ENCODE measurements around the gene GRM5.

GRM5 gene

DNA sequence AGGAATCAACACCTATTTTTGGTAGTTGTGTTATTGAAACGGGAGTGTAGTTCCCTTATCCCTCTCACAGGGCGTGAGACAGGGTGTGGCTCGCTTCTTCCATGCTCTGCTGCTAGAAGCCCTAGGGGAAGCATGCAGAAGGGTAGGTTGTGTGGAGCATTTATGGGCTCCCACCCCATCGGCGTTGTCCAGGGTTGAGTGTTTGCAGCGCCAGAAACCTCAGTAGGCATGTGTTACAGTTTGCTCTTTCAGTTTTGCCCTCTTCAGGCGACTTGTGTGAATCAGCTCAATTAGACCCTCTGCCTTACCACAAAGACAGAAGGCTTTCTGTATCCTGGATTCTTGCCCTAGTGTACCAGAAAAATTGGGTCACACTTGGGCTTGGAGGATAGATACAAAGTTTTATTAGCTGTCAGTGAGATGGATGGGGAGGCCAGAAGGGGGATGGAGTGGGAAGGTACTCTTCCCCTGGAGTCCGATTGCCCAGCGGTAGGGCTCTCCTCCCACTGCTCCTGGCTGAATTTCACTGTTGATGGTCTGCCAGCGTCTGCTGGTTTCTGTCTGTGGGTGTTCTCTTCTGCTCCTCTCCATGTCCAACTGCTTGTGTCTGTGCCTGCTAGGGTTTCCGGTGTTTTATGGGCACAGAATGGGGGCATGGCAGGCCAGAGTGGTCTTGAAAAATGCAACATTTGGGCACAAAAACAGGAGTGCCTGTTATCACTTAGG lies 369.9 kb downstream of the GRM5 start:
- no peak for DNase-seq

DNA sequence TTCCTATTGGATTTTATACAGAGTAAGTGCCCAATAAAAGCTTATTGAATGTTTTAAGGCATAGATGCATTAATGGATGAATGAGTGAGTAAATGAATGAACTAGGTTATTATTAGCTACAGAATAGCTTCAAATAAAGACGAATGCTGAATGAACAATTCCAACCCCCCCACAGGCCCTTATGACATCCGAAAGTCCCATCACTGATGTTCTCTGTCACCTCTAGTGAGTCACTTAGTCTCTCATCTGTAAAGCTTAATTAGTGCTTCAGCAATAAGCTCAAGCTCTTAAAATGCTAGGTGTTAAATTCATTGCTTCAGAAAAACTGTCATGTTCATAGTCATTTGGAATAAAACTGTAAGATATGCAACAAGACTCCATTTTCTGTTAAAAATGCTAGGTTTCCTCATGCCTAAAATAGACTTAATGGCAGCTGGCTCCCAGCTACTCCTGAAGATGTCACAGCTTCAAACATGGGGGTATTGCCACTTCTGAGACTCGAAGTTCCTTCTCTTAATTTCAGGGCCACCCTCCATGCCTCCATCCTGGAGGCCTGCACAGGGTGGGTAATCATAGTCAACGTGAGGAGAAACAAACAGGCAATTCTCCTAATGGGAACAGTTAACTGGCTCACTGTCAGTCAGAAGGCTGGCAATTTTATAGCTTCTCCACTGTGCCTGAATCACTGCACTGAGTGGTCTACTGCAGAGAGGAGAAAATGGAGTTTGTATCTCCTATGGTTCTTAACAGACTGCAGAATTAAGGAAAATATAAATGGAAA lies 373.3 kb downstream of the GRM5 start:
- DNase-seq, result no peak

DNA sequence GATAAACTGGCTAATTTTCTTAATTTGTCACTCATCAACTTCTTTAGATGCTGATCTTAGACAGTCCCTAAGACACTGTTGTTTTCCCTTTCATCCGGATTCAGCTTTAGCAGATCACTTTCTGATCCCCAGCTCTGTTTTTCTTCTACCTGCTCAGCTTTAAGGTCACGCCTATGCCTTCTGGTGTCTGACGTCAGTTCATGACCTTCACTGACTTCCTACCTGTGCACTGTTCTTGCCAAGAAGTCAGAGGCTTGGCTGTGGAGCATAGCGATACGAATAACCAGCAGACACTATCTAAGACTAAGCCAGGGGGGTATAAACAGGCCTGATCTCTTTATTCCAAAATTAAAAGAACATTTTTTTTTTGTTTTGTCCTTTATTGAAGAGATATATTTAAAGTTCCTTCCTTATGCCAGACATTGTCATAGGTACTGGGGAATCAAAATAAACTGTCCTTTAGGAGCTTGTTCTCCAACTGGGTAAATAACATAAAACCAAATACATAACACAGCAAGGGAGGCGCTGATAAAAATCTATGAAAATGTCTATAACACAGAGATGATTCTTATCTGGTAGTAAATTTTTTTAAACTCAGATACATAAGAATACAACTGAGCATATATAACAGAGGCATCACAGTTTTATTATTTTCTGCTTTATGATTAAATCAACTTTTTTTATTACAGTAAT lies 376.1 kb downstream of the GRM5 start:
- DNase-seq, result no peak

DNA sequence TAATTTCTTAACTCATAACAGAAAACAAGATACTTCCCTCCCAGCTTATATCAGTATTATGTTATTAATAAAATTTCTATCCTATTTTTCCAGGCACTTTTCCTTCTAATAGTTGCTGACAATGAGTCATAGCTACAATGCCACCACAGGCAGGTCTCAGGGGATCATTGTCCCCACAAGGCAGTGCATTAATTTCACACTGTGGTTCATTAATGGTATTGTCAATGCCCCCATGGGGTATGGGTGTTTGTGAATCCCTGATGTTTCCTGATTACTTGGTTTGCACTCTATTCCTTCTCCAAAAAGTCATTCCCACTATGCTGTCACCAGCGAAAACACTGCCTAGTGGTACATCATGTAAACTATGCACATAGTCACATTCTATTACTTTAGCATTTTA lies 382.8 kb downstream of the GRM5 start:
- DNase-seq, result no peak

DNA sequence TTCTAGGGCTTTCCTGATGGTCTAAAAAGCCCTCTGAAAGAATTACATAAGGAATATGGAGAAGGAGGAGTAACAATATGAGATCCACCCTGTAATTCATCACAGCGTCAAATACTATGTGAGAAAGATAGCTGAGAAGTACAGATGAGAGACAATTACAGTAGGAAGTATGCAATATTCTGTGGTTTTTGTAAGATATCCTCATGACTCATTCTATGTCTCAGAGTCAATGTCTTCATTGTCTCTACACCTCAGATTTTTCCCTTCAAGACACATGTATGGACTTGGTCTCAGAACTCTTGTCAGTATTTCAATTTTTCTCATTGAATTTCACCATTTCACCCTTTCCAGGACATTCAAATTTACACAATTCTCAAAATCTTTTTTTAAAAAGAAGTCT lies 385.0 kb downstream of the GRM5 start:
- no peak for DNase-seq

DNA sequence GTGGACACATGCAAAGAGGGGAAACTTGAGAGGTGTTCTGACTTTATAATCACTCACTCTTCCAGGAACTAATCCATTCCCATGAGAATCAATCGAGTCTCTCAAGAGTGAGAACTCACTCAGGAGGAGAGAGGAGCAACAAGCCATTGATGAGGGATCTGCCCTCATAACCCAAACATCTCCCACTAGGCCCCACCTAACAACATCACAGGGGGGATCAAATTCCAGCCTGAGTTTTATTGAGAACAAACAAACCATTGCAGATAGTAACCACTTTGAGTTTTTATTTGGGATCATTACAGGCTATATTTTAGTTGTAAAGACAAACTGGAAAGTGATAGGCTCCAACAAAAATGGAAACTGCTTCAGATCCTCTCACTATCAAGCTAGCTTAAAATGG lies 399.4 kb downstream of the GRM5 start:
- DNase-seq, result no peak

DNA sequence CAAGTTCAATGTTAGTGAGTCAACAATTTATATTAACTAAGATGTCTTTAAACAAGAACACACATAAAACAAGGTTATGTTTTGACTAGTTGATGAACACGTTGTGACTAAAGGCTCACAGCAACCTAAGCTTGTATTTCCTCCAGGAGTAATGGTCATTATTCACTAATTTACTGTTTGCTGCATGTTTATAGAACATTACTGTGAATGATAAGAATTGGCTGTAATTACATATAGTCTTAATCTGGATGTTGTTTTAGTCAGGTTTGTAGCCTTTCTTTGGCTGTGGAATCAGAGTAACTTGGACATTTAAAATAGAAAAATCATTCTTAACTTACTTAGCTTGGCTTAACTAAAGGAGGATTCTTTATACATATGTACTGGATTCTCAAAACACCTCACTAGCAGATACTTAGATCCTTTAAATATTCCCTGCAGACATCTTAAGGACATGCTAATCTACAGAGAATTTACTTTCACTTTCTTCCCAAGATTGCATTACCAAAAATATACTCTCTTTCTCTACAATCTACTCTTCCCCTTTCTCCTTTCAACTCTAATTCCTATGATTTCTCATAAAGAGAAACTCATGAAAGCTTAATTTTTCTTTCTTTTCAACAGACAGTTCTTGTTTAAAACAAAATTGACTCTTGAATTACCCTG lies 408.6 kb downstream of the GRM5 start:
- no peak for DNase-seq

DNA sequence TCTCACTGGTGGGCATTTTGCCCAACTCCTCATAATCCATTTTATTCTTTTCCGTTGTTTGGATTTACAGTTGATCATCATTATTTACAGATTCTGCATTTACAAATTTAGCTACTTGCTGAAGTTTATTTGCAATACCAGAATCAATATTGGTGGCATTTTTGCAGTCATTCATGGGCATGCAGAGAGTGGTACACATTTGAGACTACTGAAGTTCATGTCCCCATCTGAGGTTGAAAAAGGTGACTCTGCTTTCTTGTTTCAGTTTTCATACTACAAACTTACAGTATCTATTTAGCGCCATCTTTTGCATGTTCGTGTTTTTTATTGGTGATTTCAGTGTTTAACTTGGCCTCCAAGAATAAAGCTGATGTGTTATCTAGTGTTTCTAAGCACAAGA lies 409.5 kb downstream of the GRM5 start:
- DNase-seq, result no peak

DNA sequence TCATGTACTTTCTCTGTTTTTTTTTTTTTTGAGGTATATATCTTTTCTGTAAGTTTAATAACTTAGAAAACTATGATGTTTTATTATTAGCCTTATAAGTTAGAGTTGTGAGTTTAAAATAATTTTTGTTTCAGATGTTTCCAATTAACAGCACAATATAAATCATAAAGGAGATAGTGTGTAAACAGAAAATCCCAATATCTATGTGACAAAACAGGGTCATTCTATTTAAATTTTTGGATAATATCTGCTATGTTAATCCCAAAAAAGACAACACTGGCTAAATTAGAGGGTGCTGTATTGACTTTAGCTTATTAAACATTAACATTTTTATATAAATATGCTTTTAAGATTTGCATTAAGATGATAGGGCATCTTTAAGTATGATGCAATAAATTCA lies 410.1 kb downstream of the GRM5 start:
- DNase-seq, result no peak

DNA sequence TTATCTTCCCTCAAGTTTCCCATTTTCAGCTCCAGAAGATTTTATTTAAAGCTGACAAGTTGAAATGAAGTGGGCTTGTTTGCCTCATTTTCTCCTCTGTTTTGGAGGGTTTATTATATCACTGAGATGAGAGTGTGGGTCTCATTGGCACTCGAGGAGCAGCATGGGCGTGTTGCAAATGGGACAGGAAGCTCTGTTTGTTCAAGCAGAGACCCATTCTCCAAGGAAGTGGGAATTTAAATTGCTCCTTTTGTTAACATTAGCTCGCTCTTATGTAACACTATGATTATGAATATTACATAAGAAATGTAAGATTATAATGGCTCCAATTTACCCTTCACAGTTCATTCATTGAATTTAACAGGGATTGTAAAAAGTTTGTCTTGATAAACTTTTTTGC lies 410.6 kb downstream of the GRM5 start:
- DNase-seq, result no peak

DNA sequence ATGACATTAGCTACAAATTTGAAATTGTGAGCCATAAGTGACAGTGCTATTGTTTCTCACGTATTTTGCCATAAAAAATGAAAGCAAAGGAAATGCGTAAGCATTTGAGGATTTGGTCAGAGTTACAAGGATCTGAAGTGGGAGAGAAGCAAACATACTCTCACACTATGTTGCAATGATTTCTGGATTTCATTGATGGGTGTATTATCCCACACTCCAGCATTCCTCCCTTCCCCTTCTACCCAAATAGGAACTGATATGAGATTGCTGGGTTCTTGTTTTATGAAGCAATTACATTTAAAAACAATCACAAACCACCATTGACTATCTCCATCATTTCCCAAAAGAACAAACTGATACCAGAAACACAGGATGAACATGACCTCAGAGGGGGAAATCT lies 414.2 kb downstream of the GRM5 start:
- DNase-seq, result no peak

DNA sequence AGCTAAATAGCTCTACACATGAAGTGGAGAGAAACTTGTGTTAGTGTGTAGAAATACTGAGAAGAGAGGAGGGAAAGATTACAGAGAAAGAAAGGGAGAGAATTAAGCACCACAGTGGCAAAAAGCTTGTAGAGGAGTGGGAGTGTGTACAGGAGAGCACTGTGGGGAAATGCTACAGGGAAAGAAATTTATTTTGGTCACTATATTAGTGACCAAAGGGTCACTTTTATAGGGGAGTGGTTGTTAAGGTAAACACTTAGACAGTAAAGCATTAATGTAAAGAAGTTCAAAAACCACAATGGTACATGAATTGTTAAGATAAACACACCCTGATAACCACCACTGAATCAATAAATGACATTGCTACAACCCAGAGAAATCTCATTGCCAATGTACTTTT lies 421.1 kb downstream of the GRM5 start:
- no peak for DNase-seq

DNA sequence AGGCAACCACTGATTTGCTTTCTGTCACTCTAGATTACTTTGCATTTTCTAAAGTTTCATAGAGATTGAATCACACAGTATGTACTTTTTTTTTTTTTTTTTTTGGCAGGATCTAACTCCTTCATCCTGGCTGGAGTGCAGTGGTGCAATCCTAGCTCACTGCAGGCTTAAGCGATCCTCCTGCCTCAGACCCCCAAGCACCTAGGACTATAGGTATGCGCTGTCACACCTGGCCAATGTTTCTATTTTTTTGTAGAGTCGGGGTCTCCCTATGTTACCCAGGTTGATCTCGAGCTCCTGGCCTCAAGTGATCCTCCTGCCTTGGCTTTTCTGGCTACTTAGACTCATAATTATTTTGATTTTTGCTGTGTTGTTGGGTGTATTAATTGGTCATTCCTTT lies 433.6 kb downstream of the GRM5 start:
- DNase-seq, result no peak

DNA sequence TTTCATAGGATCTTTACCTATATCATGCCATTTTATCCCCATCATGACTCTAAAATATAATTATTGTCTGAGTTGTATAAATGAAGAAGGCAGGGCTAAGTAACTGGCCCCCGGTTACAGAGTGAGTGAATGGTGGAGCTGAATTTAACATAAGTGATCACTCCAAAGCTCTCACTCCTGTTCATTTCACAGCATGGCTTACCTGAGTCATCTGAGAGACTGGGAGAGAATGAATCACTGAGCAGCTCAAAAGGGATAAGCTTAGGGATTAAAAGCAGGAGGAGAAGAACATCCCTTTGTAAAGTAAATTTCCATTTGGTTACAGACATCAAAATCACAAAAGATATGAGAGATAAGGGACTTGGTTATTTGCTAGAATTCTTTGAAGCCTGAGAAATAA lies 434.3 kb downstream of the GRM5 start:
- no peak for DNase-seq

DNA sequence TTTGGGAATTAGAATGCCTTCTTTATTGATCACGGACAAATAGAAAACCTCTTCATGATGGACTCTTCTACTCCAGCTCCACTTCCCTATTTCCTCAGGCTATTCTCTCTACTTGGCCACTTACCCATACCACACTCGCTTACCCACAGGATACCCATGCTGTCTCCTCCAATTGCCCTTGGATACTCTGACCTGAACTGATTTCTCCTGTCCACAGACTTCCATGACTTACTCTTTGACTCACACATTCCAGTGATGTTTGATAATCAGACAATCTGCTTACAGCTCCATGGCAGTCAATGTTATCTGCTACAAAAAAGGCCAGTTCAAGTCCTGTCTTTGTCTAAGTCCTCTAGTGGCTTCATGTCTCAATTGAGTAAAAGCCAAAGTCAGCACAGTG lies 436.3 kb downstream of the GRM5 start:
- no peak for DNase-seq

DNA sequence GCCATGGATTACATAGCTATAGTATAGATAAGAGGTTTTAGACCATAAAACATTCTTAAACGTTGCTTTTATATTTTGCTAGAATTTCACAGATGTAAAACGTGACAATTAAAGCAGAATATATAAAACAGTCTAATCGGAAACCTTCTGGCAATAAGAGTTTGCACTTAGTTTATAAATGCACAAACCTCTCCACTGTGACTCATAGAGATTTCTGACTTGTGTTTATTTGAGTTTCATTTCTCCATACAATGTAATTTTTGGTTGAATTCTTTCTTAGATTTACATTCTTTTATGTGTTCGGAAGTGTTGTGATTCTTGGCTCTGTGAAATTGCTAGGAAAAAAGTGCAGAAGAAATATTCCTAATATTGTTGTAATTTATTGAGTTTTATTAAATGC lies 439.6 kb downstream of the GRM5 start:
- no peak for DNase-seq

DNA sequence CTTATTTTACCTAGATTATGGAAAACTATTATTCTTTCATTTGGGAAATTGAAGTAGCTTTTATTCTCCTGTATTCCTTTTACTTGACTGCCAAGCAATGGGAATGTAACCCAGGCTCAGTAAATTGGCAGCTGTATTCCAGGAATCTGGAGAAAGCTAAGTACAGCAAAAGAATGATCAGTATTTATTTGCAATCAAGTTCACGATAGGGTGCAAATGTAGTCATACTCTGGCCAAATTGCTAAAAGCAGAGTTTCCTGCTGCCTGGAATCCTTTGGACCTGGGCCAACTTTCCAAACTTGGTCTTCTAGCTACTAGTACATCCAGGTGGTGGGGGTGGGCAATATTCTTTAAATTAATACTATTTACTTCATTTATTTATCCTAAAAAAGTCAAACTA lies 442.3 kb downstream of the GRM5 start:
- no peak for DNase-seq

DNA sequence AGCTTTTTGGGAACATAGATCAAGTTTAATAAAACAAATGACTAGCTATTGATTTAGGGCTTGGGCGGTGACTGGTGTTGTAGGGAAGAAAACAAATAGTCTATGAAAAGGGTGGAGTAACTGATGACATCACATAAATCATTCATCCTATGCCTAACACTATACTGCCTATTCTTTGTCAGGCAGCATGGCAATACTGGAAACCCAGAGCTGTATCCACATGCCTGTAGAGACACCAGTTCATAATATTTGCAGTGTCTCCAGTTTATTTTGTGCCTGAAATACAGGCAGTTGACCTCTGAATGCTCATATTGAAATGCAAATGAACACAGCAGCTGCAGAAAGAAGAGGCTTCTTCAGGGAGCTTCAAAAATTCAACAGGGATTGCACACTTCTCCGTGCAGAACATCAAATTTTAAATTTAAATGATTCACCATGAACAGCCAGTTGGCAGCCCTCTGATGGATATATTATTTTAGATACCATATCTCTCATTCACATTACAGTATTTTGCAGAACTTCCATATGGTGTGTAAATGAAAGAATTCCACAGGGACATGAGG lies 445.1 kb downstream of the GRM5 start:
- DNase-seq, result no peak

DNA sequence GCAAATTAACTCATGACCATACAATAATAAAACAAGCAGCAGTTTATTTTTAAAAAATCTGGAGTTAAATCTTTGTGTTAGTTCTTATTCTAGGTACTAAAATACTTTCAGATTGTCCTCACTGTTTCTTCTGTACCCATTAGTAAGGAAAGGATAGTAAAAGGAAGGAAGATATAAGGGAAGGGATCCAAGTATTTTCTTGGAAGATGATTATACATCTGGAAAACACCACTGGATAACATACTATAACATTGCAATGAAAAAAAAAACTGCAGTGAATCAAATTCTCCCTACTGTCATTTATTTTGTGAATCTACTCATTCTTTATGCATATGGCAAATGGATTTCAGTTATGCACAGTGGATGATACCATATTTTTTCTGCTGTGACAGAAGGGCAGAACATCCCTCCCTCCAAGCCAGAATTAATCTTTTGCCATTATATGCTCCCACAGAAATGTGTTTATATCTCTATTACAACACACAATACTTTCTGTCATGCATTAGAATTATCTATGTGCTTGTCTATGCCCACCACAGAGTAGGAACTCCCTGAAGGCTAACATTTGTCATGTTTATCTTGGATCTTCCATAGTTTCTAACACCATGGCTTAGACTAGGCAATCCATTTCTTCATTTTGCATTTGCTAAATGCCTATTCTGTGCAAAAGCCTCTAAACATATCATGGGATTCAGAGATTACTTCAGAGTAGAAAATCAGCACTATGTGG lies 446.0 kb downstream of the GRM5 start:
- DNase-seq, result no peak

DNA sequence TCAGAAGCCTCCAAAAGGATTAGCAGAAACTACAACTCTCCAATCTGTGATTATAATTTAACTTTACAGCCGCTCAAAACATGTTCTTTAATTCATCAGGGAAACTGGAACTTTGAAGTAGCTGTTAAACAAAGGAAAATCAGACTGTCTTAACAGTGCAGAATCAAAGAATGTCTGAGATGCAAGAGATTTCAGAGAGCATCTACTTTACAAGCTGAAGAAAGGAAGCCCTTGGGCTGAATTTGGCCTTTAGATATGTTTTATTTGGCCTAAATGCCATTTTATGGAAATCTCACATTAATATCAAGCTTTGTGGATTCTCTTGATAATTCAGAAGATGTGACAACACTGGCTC lies 446.7 kb downstream of the GRM5 start:
- no peak for DNase-seq

DNA sequence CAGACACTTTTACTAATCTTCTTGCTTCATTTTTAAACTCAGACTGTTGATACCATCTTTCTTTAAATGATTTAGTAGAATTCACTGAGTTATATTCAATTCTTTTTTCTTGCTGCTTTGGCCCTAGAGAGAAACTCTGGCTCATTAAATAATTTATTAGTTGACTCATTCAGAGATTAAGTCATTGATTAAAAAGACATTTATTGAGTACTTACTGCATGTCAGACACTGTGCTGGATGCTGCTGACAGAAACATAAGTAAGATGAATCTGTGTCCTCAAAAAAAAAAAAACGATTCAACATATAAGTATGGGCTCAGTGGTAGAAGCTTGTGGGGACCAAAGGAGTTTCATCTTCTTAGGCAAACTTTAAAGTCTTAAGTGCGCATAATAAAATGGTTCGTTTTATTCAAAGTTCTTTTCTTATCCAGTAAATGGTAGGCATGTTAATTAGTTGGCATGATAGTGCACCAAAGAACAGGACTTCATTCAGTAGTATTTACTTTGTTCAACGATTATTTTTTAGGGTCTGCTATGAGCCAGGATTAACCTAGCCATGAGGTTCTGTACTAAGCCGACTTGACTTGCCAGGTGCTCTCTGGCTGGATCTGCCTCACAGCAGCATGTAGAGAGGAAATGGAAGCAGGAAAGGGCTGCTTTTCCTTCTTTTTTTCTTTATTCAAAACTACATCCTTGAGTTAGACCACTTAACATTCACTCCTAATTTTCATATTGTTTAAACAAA lies 447.3 kb downstream of the GRM5 start:
- DNase-seq, result no peak

DNA sequence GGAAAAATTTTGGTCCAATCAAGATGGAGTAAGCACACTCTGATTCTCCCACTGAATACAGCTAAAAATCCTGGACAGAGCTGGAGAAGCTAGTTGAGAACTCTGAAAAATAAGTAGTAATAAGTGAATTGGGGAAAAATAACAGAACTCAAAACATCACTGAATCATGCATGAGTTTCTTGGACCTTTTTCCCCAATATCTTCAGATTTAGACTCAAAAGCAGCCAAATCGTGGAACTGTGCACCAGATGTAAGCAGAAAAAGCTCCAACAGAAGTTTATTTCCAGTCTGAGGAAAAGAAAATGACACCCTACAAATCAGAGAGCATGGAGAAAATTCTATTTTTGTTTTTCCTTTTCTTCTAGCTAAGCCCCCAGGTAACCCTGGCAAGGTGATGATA lies 448.6 kb downstream of the GRM5 start:
- no peak for DNase-seq
